DMS53 treated with DMSO at 0.1 percent for 48 hours (cell line): Measurements from ENCODE around the gene NFATC2.

Experiments
- DNase-seq: peaks from one replicate; lab custom pipeline; 2025; ENCODE audit not compliant: unreplicated experiment; lab: John Stamatoyannopoulos, UW

NFATC2 gene

DNA sequence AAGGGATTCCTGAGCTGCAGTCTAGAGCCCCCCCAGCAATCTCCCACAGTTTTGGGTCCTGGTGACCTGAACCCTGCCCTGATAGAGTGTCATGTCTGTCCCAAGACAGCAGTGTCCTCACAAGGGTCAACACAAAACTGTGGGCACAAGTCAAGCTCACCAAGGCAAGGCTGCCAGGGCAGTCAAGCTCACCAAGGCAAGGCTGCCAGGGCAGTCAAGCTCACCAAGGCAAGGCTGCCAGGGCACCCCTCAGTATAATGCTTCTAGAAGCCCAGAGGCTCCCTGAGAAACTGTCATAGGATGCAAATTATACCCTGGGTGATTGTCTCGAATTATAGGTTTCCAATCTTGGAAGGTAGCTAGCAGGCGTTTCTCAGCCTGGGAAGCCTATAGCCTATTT is 108.5 kb downstream of the NFATC2 start:
- no peak for DNase-seq

DNA sequence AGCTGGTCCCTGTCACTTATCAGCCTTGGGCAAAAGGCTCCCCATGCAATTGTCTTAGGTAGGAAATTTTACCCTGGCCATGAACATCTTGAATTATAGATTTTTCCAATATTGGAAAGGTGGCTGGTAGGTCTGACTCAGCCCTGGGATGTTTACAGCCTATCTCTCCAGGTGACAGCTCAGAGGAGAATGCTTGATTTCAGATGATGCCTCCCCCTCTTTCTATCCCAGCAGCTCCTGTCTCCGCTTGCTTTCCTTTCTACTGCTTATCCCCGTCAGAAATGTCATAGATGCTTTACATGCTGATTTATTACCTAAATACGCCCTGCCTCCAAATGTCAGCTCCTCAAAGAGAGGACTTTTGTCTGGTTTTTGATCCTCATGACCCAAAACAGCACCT is 109.6 kb downstream of the NFATC2 start:
- no peak for DNase-seq

DNA sequence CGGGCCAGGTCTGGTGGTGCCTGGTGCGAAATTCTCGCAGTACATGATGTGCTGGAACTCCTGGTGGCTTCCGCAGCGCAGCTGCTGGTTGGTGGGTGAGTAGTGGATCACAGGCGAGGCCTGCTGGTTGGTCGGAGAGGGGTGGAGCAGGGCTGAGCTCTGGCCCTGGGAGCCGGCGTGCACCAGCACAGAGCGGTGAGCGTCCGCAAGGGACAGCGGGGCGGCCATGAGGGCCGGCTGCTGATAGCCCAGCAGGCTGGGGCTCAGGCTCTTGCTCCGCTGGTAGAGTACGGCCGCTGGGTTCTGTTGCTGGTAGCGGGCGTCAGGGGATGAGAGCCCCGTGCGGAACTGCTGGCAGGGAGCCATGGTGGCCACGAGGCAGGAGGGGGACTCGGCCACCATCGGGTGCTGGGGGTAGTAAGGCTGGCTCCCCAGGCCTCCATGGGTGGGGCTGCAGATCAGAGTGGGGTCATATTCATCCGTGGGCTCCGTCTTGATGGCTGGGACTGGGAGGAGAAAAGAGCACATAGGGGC is 110.2 kb downstream of the NFATC2 start:
- no peak for DNase-seq

- no peak for DNase-seq
Observed at GRCh38 chr20:51431321-51431720, 111.2 kb downstream of the NFATC2 start.

GRCh38 chr20:51430198-51430950 is 112.1 kb downstream of the NFATC2 start:
- no peak for DNase-seq

DNA sequence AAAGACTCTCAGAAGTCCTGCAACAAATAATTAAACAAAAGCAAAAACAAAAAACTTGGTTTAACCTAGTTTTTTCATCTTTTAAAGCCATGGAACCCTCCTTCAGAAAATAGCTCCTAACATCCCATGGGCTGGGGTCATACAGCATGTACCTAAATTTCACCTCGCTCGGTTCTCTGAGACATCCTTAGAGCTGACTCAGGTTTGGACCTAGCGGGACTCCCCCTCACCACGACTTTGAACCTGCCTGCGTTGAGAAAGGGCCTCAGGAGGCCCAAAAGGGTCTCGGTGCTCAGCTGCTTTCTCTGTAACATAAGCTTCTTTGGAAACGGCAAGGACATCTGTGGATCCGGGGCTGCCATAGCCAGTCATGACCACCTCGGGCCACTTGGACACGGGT is 112.8 kb downstream of the NFATC2 start:
- no peak for DNase-seq

DNA sequence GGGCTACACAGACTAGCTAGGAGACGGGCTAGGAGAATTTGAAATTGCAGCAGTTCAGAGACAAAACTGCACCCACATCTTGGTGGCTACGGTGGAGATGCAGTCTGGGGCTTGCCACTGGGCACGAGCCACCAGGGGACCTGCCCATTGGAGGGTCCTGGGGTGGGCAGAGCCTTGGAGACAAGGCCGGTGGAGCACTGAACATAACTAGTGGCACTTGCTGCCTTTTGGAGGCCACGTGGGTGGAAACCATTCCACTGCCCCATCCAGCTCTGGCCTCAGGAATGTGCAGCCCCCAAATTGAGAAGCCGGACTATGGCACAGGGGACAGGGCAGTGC is 113.4 kb downstream of the NFATC2 start:
- no peak for DNase-seq

DNA sequence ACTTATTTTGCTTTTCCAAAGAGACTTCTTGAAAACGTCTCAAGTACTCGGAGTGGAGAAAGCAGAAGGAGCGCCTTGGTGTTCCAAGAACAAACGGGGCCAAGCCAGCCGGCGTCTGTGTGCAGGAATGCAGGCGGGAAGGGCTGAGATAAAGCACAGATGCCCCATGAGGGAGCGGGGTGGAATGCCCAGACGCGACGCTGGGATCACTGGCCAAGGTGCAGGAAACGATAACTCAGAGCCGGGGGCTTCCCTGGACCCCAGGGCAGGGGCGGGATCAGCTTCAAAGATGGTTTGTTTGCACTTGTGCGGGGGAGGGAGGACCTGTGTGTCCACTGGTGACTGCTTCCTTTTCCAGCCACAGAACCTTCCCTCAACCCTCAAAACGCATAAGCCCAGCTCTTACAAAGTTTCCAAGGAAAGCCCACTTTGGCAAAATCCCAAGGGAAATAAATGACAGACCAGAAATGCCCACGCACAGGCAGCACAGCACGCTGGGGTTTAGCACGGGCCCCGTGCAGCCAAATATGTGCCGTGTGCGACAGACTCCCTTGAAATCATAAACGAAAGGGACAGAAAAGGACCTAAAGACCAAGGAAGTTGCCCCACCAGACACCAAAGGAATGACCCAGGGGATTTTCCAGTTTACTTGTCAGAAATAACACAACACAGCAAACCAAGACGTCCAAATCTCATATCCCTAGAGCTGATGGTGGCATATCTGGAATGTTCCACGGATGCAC is 113.9 kb downstream of the NFATC2 start:
- DNase-seq = no peak

DNA sequence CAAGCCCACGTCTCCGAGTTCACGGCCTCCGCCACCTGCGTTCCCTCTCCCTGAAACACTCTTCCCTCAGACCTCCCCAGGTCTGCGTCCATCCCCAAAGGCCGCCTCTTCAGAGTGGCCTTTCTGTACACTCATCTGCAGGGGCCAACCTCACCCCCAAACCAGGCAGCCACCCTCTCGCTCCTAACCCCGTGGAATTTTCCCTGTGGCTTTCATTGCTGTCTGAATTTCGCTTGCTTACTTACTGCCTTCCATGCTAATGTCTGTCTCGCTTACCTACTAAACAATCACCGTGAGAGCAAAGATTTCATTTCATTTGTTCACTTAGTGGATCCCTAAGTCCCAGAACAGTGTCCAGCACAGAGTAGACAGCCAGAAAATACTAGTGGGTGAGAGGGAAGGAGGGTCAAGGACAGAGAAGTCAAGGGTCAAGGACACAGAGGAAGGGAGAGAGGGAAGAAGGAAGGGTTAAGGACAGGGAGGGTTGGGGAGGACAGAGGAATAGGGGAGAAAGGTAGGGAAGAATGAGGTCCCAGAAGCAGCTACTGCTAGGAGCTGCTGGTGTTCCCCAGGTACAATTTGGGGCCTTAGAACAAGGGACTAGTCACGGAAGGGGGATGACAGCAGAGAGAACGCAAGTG is 114.7 kb downstream of the NFATC2 start:
- DNase-seq = no peak

- no peak for DNase-seq
Observed at GRCh38 chr20:51426718-51427650, 115.5 kb downstream of the NFATC2 start.

- DNase-seq = no peak
Observed at GRCh38 chr20:51425347-51426106, 117.0 kb downstream of the NFATC2 start.

- DNase-seq = no peak
Observed at GRCh38 chr20:51424270-51425117, 118.0 kb downstream of the NFATC2 start.

GRCh38 chr20:51423810-51424209 is 118.7 kb downstream of the NFATC2 start:
- no peak for DNase-seq

DNA sequence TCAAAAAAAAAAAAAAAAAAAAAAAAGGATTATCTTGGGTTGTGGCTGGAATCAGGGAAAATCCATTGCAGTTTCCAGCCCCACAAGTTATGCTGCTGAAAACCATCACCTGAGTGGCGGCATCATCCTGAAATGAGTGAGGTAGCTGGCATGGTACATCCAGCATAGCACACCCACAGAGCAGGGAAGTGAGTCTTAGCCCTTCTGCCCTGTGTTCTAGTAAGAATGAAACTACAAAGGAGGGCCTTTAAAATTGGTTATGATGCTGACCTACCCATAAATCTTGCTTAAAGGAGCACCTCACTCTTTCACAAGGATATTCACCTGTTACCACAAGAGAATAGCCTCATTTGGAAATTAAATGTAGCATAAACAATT is 119.2 kb downstream of the NFATC2 start:
- DNase-seq = no peak

GRCh38 chr20:51422514-51423289 is 119.8 kb downstream of the NFATC2 start:
- no peak for DNase-seq

DNA sequence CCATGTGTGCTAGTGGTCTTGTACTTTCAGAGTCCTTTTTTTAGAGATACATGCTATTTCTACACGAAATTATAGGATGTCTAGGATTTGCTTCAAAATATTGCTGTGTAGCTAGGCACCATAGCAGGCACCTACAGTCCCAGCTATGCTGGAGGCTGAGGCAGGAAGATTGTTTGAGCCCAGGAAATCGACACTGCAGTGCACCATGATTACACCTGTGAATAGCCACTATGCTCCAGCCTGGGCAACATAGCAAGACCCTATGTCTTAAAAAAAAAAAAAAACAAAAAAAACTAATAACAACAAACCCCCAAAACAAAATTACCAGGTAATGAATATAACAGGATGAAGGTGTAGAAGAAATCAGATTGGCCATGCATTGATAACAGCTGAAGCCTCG is 121.7 kb downstream of the NFATC2 start:
- DNase-seq = no peak

DNA sequence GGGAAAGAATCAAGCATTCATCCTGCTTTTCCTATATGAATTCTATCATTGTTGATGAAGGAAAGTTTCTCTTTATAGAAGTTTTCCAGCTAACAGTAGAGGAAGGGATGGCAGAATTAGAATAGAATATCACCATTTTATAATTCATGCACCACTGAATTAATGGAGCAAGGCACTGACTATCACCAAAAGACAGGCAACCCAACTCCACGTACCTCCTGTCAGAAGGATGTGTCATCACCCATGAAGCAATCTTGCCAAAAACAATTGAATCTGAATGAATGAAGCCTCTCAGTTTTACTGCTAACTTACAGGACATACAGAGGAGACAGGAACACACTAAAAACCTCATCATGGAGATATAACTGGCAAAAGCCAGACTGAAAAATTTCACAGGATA is 122.4 kb downstream of the NFATC2 start:
- no peak for DNase-seq

- no peak for DNase-seq
Observed at GRCh38 chr20:51419646-51420045, 122.9 kb downstream of the NFATC2 start.

DNA sequence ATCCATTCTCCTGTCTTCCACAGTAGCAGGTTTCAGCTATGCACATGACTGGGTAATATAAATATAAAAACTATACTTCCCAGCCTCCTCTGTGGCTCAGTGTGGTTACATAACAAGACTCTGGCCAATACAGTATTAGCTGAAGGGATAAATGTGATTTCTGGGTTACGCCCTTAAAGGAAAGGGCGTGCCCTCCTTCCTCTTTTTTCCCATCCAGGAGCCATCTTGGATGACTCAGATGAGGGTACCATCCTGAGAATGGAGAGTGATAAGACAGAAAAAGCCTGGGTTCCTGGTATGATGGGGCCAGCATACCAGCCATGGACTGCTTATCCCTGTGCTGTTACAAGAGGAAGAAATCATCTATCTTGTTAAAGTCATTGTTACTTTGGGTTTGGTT is 123.3 kb downstream of the NFATC2 start:
- DNase-seq = no peak
